K562 (cell line): ENCODE data around the gene NTNG1. TPM values are rescaled to one million over a fixed set of nuclear protein-coding genes. Genes with fewer than 3 reads are reported as not detected.

Experiments used
- ATAC-seq: fragments of 200-7000 bp; cut with Tn5 transposase; 3 replicates; pipeline ENCODE4 v1.9.1; 2020; ENCODE audit warnings: moderate library complexity
- BruUV-seq: library from RNA; stranded (reverse); fragments of 400-500 nt; replicated peaks from 2 replicates; lab custom pipeline; 2021; lab: Mats Ljungman, UMichigan
- CTCF ChIA-PET: fragments of 300-600 bp; formaldehyde crosslinking; extraction: SDS; loops from one replicate; lab custom pipeline; 2021; ENCODE audit warnings: low intra/inter-chr PET ratio; lab: Yijun Ruan, JAX
- POLR2A ChIA-PET: fragments of 300-600, 350-650 bp; sonication (Branson Sonifier 250); formaldehyde crosslinking; extraction: SDS; loops from one replicate; lab custom pipeline; 2021; ENCODE audit warnings: antibody characterized with exemption, inconsistent platforms; lab: Yijun Ruan, JAX
- DNase-seq, 4 experiments: peaks; one replicate each; pipeline versions ENCODE4 v3.0.0 to v3.0.0-alpha.2; 2011 to 2018; ENCODE audit warnings: low spot score in 3 of 4, mixed read lengths in 3 of 4; ENCODE audit errors: extremely low read depth in 1 of 4
- FAIRE-seq: peaks from 2 replicates; lab custom pipeline; 2011; peaks lifted over from hg19 to GRCh38; lab: Jason Lieb, UNC
- H2AFZ ChIP-seq: 2 replicates; pipeline ENCODE4 v1.6.0; 2011; ENCODE audit warnings: low read depth, low read length, control low read depth, inconsistent platforms
- H3K27ac ChIP-seq: fragments of 200-600 bp; 3 replicates; pipeline ENCODE4 v1.8.0; 2011; ENCODE audit warnings: low read depth, mild to moderate bottlenecking, control low read depth, inconsistent platforms, low read length, moderate library complexity, mixed read lengths; ENCODE audit errors: extremely low read depth
- H3K27me3 ChIP-seq, 2 experiments: fragments of 300-600 bp in 1 of 2; 2 replicates in 1 of 2; 3 replicates in 1 of 2; pipeline versions ENCODE4 v1.6.0 to v1.8.0; 2011; ENCODE audit warnings: inconsistent platforms in 2 of 2, low read length in 2 of 2, mild to moderate bottlenecking in 1 of 2, mixed read lengths in 1 of 2, moderate library complexity in 1 of 2; ENCODE audit not compliant: control insufficient read depth in 2 of 2, insufficient read depth in 2 of 2
- H3K36me3 ChIP-seq: fragments of 300-600 bp; 3 replicates; pipeline ENCODE4 v1.8.0; 2011; ENCODE audit warnings: mild to moderate bottlenecking, low read length, inconsistent platforms; ENCODE audit not compliant: control insufficient read depth, insufficient read depth
- H3K4me1 ChIP-seq, 2 experiments: fragments of 200-600 bp in 1 of 2; replicated peaks in 1 of 2; 2 replicates in 1 of 2; 3 replicates in 1 of 2; pipeline versions ENCODE4 v1.5.1 to v1.8.0; 2011; ENCODE audit warnings: inconsistent platforms in 2 of 2, low read length in 2 of 2, mild to moderate bottlenecking in 1 of 2, mixed read lengths in 1 of 2, moderate library complexity in 1 of 2; ENCODE audit not compliant: control insufficient read depth in 2 of 2, insufficient read depth in 2 of 2
- H3K4me2 ChIP-seq: 2 replicates; pipeline ENCODE4 v1.6.1; 2011; ENCODE audit warnings: low read length, control low read depth, inconsistent platforms, mixed read lengths; ENCODE audit not compliant: insufficient read depth
- H3K4me3 ChIP-seq: fragments of 200-600 bp; sonication (generic), shearing (Covaris generic); 2 replicates; pipeline ENCODE4 v1.5.1; 2016; ENCODE audit warnings: control low read depth, inconsistent platforms
- H3K79me2 ChIP-seq: fragments of 200-600 bp; 3 replicates; pipeline ENCODE4 v1.8.0; 2011; ENCODE audit warnings: low read length, inconsistent platforms; ENCODE audit not compliant: control insufficient read depth, insufficient read depth
- H3K9ac ChIP-seq, 2 experiments: 2 replicates each; pipeline versions ENCODE4 v1.6.0 to v1.6.1; 2011; ENCODE audit warnings: low read depth in 2 of 2, low read length in 2 of 2, control low read depth in 1 of 2, inconsistent platforms in 1 of 2, mild to moderate bottlenecking in 1 of 2, mixed read lengths in 1 of 2; ENCODE audit not compliant: insufficient read depth in 1 of 2
- H3K9me1 ChIP-seq: one replicate; pipeline ENCODE4 v1.6.0; 2011; ENCODE audit warnings: inconsistent platforms, mild to moderate bottlenecking, low read length, moderate library complexity; ENCODE audit not compliant: control insufficient read depth, insufficient read depth
- H3K9me3 ChIP-seq: replicated peaks from 2 replicates; pipeline ENCODE4 v1.5.1; 2011; ENCODE audit warnings: low read depth, low read length, inconsistent platforms; ENCODE audit not compliant: control insufficient read depth, insufficient read depth
- H4K20me1 ChIP-seq: replicated peaks from 2 replicates; pipeline ENCODE4 v1.6.1; 2011; ENCODE audit warnings: low read length, inconsistent platforms, mixed read lengths; ENCODE audit not compliant: control insufficient read depth, insufficient read depth
- LEF1 ChIP-seq: fragments of 450-650 bp; IDR thresholded peaks from 2 replicates; pipeline ENCODE4 v1.6.1; 2016; ENCODE audit warnings: mild to moderate bottlenecking
- POLR2H ChIP-seq: IDR thresholded peaks from 2 replicates; pipeline ENCODE4 v1.6.1; 2016; ENCODE audit warnings: missing genetic modification characterization, low read depth, mild to moderate bottlenecking, control low read depth, missing compliant biosample characterization, moderate library complexity
- RNF2 ChIP-seq: sonication (generic); IDR thresholded peaks from 2 replicates; pipeline ENCODE4 v1.6.1; 2016
- SAP30 ChIP-seq: fragments of 200-600 bp; sonication (generic); IDR thresholded peaks from 2 replicates; pipeline ENCODE4 v1.6.1; 2012; ENCODE audit warnings: borderline replicate concordance, low read depth, mild to moderate bottlenecking, moderate library complexity, low read length, control low read depth, inconsistent platforms; ENCODE audit not compliant: insufficient read depth, poor library complexity, severe bottlenecking
- ZNF274 ChIP-seq: IDR thresholded peaks from 2 replicates; pipeline ENCODE4 v1.6.1; 2011; ENCODE audit warnings: low read depth, mild to moderate bottlenecking, low read length, moderate library complexity, borderline replicate concordance
- ZNF77 ChIP-seq: fragments of 250-450 bp; sonication (Bioruptor Pico); IDR thresholded peaks from 2 replicates; pipeline ENCODE4 v1.5.0; 2020
- ZNF79 ChIP-seq: fragments of 250-450 bp; sonication (Bioruptor Pico); IDR thresholded peaks from 2 replicates; pipeline ENCODE4 v1.4.0; 2020; ENCODE audit warnings: low read depth, mild to moderate bottlenecking, moderate library complexity
- WGBS: fragments of 100-300 bp; shearing (Covaris generic); methylation state at CpG from one replicate; pipeline ENCODE4 v1.1.6; 2016; ENCODE audit warnings: low coverage, mixed read lengths; ENCODE audit not compliant: insufficient coverage; ENCODE audit errors: missing lambda C conversion rate; 5-methylcytosine and 5-hydroxymethylcytosine counted together
- in situ Hi-C: fragments of 300-500 bp; cut with MboI; formaldehyde crosslinking; loops from 4 replicates; pipeline ENCODE4 v1.15.0; 2018; ENCODE audit warnings: inconsistent platforms, mixed read lengths
- intact Hi-C: fragments of 100-400 bp; cut with micrococcal nuclease; formaldehyde crosslinking; loops from 2 replicates; pipeline ENCODE4 v1.14.2; 2022
- polyA plus RNA-seq, 8 experiments: library from polyadenylated mRNA; depleted of rRNA in 4 of 8; stranded (reverse) in 5 of 8; unstranded in 3 of 8; fragments of >200 nt; fragmentation: Nextera tagmentation in 2 of 8; fragmentation: Illumina TruSeq in 1 of 8; extraction: Ambion mirVana in 2 of 8; extraction: Trizol in 1 of 8; gene quantifications; 2 replicates each; pipeline versions ENCODE4 v1.2.1 to v1.2.3, GENCODE V29; 2011 to 2014; ENCODE audit warnings: inconsistent platforms in 1 of 8, missing spikeins in 1 of 8
- total RNA-seq, 7 experiments: library from RNA; depleted of rRNA in 6 of 7; stranded (reverse); fragments of >200 nt in 6 of 7; fragmentation: Illumina TruSeq in 2 of 7; extraction: Trizol in 2 of 7; gene quantifications; 2 replicates each; pipeline versions ENCODE4 v1.2.1 to v1.2.3, GENCODE V29; 2011 to 2021; ENCODE audit warnings: low replicate concordance in 1 of 7
- TF ChIP-seq, protein P1 (sequence below): fragments of 450-650 bp; conservative IDR thresholded peaks from 2 replicates; pipeline ENCODE4 v1.6.1; 2016; ENCODE audit warnings: missing genetic modification characterization, low read depth, mild to moderate bottlenecking, missing compliant biosample characterization, moderate library complexity
- TF ChIP-seq, protein P2 (sequence below): fragments of 250-450 bp; sonication (Bioruptor Pico); IDR thresholded peaks from 2 replicates; pipeline ENCODE4 v1.8.0; 2021; ENCODE audit warnings: moderate library complexity, mild to moderate bottlenecking, inconsistent platforms

Gene NTNG1
- total and polyA plus RNA-seq, 9 of the 15 experiments (the other 6 are each of a cell fraction or from before 2014, with no cell fraction given), result not detected

DNA sequence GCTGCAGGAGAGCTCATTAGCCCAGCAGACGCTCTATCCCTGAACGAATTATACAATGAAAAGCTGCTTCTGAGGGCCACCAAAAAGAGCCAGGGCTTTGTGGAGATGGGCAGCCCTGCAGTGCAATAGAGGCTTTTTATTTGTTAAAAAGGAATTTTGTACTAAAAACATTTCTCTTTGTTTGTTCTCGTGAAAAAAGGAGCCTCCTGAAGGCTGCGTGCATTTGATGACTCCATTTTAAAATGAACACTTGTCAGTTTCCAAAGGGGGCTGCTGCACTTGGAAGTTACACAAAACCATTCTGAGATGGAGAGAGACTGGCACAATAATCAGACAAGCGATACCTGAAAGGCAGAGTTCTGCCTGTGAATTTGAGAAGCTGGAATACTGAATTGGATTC, 202.8 kb downstream of the NTNG1 start:
- H3K27me3 ChIP-seq, result no peaks in the 10 kb centered on the region
- no peak overlapping the region for H3K4me2 ChIP-seq
- ChIA-PET POLR2A (no interaction called here), CTCF (no interaction called here)
- in situ Hi-C loops, result no loop called here
- FAIRE-seq (no peak), DNase-seq (no peak), ATAC-seq (no peak)
- no peaks in the 10 kb centered on the region for H3K9me3 ChIP-seq
- H3K9ac ChIP-seq, result no peak overlapping the region
- no TSS peak for BruUV-seq
- TF ChIP-seq ZNF274, result no peak
- no peak for TF ChIP-seq RNF2
- TF ChIP-seq, protein P1, sequence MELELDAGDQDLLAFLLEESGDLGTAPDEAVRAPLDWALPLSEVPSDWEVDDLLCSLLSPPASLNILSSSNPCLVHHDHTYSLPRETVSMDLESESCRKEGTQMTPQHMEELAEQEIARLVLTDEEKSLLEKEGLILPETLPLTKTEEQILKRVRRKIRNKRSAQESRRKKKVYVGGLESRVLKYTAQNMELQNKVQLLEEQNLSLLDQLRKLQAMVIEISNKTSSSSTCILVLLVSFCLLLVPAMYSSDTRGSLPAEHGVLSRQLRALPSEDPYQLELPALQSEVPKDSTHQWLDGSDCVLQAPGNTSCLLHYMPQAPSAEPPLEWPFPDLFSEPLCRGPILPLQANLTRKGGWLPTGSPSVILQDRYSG, result no peak
- TF ChIP-seq, protein P2, sequence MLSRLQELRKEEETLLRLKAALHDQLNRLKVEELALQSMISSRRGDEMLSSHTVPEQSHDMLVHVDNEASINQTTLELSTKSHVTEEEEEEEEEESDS, result no peak
- TF ChIP-seq SAP30, result no peak
- TF ChIP-seq ZNF77 (CRISPR knock-in tag), result no peak
- no peak for TF ChIP-seq ZNF79 (CRISPR knock-in tag)
- no peak for TF ChIP-seq LEF1
- TF ChIP-seq POLR2H, result no peak
- no peaks in the 10 kb centered on the region for H4K20me1 ChIP-seq
- H3K4me3 ChIP-seq, result no peak overlapping the region
- no peaks in the 10 kb centered on the region for H3K36me3 ChIP-seq
- no peaks in the 10 kb centered on the region for H3K9me1 ChIP-seq
- intact Hi-C loops, result no loop called here
- H3K79me2 ChIP-seq, result no peaks in the 10 kb centered on the region
- H2AFZ ChIP-seq, result no peak overlapping the region
- WGBS, result 0% methylated on average over 5 of the region's 5 CpGs
- H3K27ac ChIP-seq, result no peak overlapping the region
- H3K4me1 ChIP-seq, result no peaks in the 10 kb centered on the region
